GM12878 (cell line): ENCODE data around the gene DHX38. TPM values are rescaled to one million over a fixed set of nuclear protein-coding genes. Genes with fewer than 3 reads are reported as not detected.

Source experiments
- ATAC-seq: fragments of 200-7000 bp; cut with Tn5 transposase; 3 replicates; pipeline ENCODE4 v1.9.1; 2020; ENCODE audit warnings: mild to moderate bottlenecking, moderate library complexity
- BruUV-seq: library from RNA; stranded (reverse); fragments of 400-500 nt; replicated peaks from 2 replicates; lab custom pipeline; 2021; lab: Mats Ljungman, UMichigan
- CTCF ChIA-PET: fragments of 300-600 bp; sonication (Branson Sonifier 250); formaldehyde crosslinking; extraction: SDS; loops from one replicate; lab custom pipeline; 2021; ENCODE audit warnings: inconsistent platforms; lab: Yijun Ruan, JAX
- POLR2A ChIA-PET: fragments of 350-600 bp; formaldehyde crosslinking; extraction: SDS; loops from one replicate; lab custom pipeline; 2021; ENCODE audit warnings: inconsistent platforms; lab: Charles Lee
- RAD21 ChIA-PET: fragments of 300-600 bp; sonication (Branson Sonifier 250); formaldehyde crosslinking; loops from one replicate; lab custom pipeline; 2023; ENCODE audit warnings: antibody characterized with exemption; ENCODE audit not compliant: unreplicated experiment; lab: Charles Lee
- SMC1A ChIA-PET: fragments of 300-600 bp; sonication (Branson Sonifier 250); formaldehyde crosslinking; loops from one replicate; lab custom pipeline; 2023; ENCODE audit not compliant: unreplicated experiment, uncharacterized antibody; lab: Charles Lee
- DNase-seq: peaks from one replicate; pipeline ENCODE4 v3.0.0-alpha.2; 2011; ENCODE audit warnings: low read depth, low spot score
- FAIRE-seq: peaks from 3 replicates; lab custom pipeline; 2011; peaks lifted over from hg19 to GRCh38; lab: Jason Lieb, UNC
- H2AFZ ChIP-seq: 2 replicates; pipeline ENCODE4 v1.6.0; 2011; ENCODE audit warnings: low read depth, low read length, control low read depth; ENCODE audit not compliant: control insufficient read depth
- H3K27ac ChIP-seq: 2 replicates; pipeline ENCODE4 v1.5.1; 2011; ENCODE audit warnings: control low read depth; ENCODE audit not compliant: control insufficient read depth, insufficient read depth
- H3K27me3 ChIP-seq, 2 experiments: replicated peaks in 1 of 2; 2 replicates each; pipeline versions ENCODE4 v1.6.0 to v1.6.1; 2011; ENCODE audit warnings: low read length in 1 of 2; ENCODE audit not compliant: control insufficient read depth in 2 of 2, insufficient read depth in 2 of 2
- H3K36me3 ChIP-seq, 2 experiments: 2 replicates each; pipeline ENCODE4 v1.5.1; 2011; ENCODE audit warnings: low read length in 1 of 2; ENCODE audit not compliant: control insufficient read depth in 2 of 2, insufficient read depth in 2 of 2
- H3K4me1 ChIP-seq: 2 replicates; pipeline ENCODE4 v1.6.1; 2011; ENCODE audit warnings: mild to moderate bottlenecking, low read length, moderate library complexity, mixed read lengths; ENCODE audit not compliant: control insufficient read depth, insufficient read depth
- H3K4me2 ChIP-seq: 2 replicates; pipeline ENCODE4 v1.6.0; 2011; ENCODE audit warnings: control low read depth; ENCODE audit not compliant: control insufficient read depth, insufficient read depth
- H3K4me3 ChIP-seq: fragments of 200-600 bp; sonication (generic); 2 replicates; pipeline ENCODE4 v1.5.1; 2016
- H3K79me2 ChIP-seq: 2 replicates; pipeline ENCODE4 v1.6.0; 2011; ENCODE audit warnings: low read length; ENCODE audit not compliant: control insufficient read depth, insufficient read depth
- H3K9ac ChIP-seq: 2 replicates; pipeline ENCODE4 v1.8.0; 2011; ENCODE audit warnings: low read length, control low read depth, mixed read lengths; ENCODE audit not compliant: control insufficient read depth, insufficient read depth
- H3K9me3 ChIP-seq: replicated peaks from 3 replicates; pipeline ENCODE4 v1.5.1; 2011; ENCODE audit warnings: mild to moderate bottlenecking, low read length; ENCODE audit not compliant: control insufficient read depth, insufficient read depth
- H4K20me1 ChIP-seq: 2 replicates; pipeline ENCODE4 v1.6.0; 2011; ENCODE audit not compliant: control insufficient read depth, insufficient read depth
- MEF2B ChIP-seq: fragments of 450-650 bp; IDR thresholded peaks from 2 replicates; pipeline ENCODE4 v1.6.1; 2018; ENCODE audit warnings: mild to moderate bottlenecking, moderate library complexity; ENCODE audit not compliant: partially characterized antibody, poor library complexity, severe bottlenecking
- NFIC ChIP-seq: IDR thresholded peaks from 2 replicates; pipeline ENCODE4 v1.6.1; 2012; ENCODE audit warnings: low read depth, mild to moderate bottlenecking, inconsistent platforms, low read length, moderate library complexity
- STAT3 ChIP-seq: IDR thresholded peaks from 2 replicates; pipeline ENCODE4 v1.6.1; 2011; ENCODE audit warnings: low read depth, low read length, improper control_type of control experiment
- ZNF217 ChIP-seq: fragments of 450-650 bp; IDR thresholded peaks from 2 replicates; pipeline ENCODE4 v1.6.1; 2017; ENCODE audit warnings: antibody characterized with exemption, mild to moderate bottlenecking
- in situ Hi-C: fragments of 300-500 bp; cut with MboI; formaldehyde crosslinking; loops from 9 replicates; pipeline ENCODE4 v1.14.3; 2018; ENCODE audit warnings: mixed read lengths
- intact Hi-C: fragments of 100-400 bp; cut with micrococcal nuclease; formaldehyde crosslinking; loops from one replicate; pipeline ENCODE4 v1.14.2; 2022; ENCODE audit not compliant: unreplicated experiment
- polyA plus RNA-seq, 11 experiments: library from polyadenylated mRNA; depleted of rRNA in 4 of 11; unstranded in 6 of 11; stranded (reverse) in 5 of 11; fragments of >200 nt; fragmentation: Nextera tagmentation in 4 of 11; fragmentation: Illumina TruSeq in 1 of 11; extraction: Ambion mirVana in 4 of 11; extraction: Trizol in 1 of 11; gene quantifications; 1 replicate in 1 of 11; 2 replicates in 10 of 11; pipeline versions ENCODE4 v1.2.1 to v1.2.3, GENCODE V29; 2011 to 2016; ENCODE audit warnings: inconsistent platforms in 2 of 11, missing spikeins in 2 of 11, low read depth in 1 of 11
- total RNA-seq, 4 experiments: library from RNA; depleted of rRNA in 3 of 4; stranded (reverse); fragments of >200 nt in 3 of 4; fragmentation: Illumina TruSeq in 1 of 4; extraction: Trizol in 1 of 4; gene quantifications; 2 replicates each; pipeline versions ENCODE4 v1.2.1 to v1.2.3, GENCODE V29; 2013 to 2021
- TF ChIP-seq, protein P1 (sequence below): fragments of 450-650 bp; IDR thresholded peaks from 2 replicates; pipeline ENCODE4 v1.6.1; 2017; ENCODE audit warnings: mild to moderate bottlenecking, low read depth, inconsistent platforms; ENCODE audit not compliant: poor library complexity, severe bottlenecking

The DHX38 gene
- total and polyA plus RNA-seq, 10 of the 15 experiments (the other 5 are each of a cell fraction or from before 2014, with no cell fraction given) = 2.1 to 67.8 (median 43.2) TPM

DNA sequence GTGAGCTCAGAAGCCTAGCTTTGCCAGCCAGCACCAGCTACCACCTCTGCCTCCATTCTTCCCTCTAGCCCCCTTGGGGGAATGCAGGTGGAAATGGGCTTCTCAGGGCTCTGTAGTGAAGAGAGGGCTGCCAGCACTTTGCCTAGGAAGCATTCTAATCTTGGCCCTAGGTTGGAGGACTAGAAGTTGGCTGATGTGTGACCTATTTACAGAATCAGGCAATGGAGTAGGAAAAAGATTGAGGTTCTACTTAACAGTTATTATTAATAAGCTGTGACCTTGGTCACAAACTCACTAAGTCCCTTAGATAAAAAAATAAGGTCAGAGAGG lies 19.9 kb downstream of the DHX38 start:
- peaks cover 13 to 24% of the 10 kb centered on the region in 2 experiments for H3K36me3 ChIP-seq
- no peaks in the 10 kb centered on the region; the same call in 1 of the 2 replicates for H4K20me1 ChIP-seq
- H3K4me2 ChIP-seq = no peak overlapping the region
- POLR2A ChIA-PET = no interaction called here
- no peak for DNase-seq
- no peaks in the 10 kb centered on the region for H3K9me3 ChIP-seq
- intact Hi-C loops = no loop called here
- H3K27me3 ChIP-seq = no peaks in the 10 kb centered on the region
- no TSS peak for BruUV-seq
- SMC1A ChIA-PET = interaction anchor here (0.6 to 1.2 kb wide), 2 partner anchors 16 to 191 kb away, joined by 3 to 5 read pairs; no protein-coding TSS in a partner anchor
- CTCF ChIA-PET = interaction anchor here (2.8 kb wide), 1 partner anchor 11 kb away, joined by 11 read pairs; no protein-coding TSS in a partner anchor
- H2AFZ ChIP-seq = no peak overlapping the region
- RAD21 ChIA-PET = no interaction called here
- no peak overlapping the region for H3K9ac ChIP-seq
- TF ChIP-seq MEF2B (no peak), STAT3 (no peak), NFIC (no peak), ZNF217 (no peak)
- TF ChIP-seq, protein P1, sequence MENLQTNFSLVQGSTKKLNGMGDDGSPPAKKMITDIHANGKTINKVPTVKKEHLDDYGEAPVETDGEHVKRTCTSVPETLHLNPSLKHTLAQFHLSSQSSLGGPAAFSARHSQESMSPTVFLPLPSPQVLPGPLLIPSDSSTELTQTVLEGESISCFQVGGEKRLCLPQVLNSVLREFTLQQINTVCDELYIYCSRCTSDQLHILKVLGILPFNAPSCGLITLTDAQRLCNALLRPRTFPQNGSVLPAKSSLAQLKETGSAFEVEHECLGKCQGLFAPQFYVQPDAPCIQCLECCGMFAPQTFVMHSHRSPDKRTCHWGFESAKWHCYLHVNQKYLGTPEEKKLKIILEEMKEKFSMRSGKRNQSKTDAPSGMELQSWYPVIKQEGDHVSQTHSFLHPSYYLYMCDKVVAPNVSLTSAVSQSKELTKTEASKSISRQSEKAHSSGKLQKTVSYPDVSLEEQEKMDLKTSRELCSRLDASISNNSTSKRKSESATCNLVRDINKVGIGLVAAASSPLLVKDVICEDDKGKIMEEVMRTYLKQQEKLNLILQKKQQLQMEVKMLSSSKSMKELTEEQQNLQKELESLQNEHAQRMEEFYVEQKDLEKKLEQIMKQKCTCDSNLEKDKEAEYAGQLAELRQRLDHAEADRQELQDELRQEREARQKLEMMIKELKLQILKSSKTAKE = no peak
- TF ChIP-seq, all 136 proteins: peak for 0
- Histone ChIP-seq H3K4me3 (no peak overlapping the region), H3K79me2 (no peaks in the 10 kb centered on the region), H3K27ac (no peak overlapping the region), H3K4me1 (no peaks in the 10 kb centered on the region)
- ATAC-seq = no peak
- in situ Hi-C loops = no loop called here
- no peak for FAIRE-seq
